Mammary epithelial cell (primary cell): ENCODE data around the gene CTAGE1.

Source experiments
- CTCF ChIP-seq, 2 donors: IDR thresholded peaks in 1 of 2; conservative IDR thresholded peaks in 1 of 2; 2 replicates each; pipeline ENCODE4 v1.5.1; 2011 to 2012; ENCODE audit warnings: inconsistent platforms in 2 of 2, low read length in 2 of 2, mild to moderate bottlenecking in 2 of 2, control low read depth in 1 of 2, low read depth in 1 of 2; ENCODE audit not compliant: insufficient read depth in 1 of 2; ENCODE audit errors: extremely low read depth in 1 of 2
- EZH2 ChIP-seq: IDR thresholded peaks from 2 replicates; pipeline ENCODE4 v1.6.1; 2012; ENCODE audit warnings: low read length, inconsistent platforms, borderline replicate concordance

DNA sequence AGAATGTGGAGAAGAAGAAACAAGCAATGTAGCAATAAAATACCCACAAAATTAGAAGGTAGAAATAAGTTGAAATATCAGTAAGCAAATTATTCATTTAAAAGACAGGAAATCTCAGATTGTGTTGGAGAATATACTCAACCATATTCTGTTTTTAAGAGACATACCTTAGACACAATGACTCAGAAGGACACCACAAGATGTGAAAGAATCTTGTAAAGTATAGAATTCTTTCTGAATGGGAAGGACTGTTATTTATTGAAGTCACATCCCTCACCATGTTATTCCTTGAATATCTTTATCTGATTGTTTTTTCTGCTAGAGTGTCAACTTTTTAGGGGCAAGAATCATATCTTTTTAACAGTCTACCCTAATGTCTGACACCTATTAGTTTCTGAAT, 50.4 kb downstream of the CTAGE1 start:
- TF ChIP-seq CTCF (conservative IDR thresholded peaks at IDR 0.05 in 1 of 2, IDR thresholded peaks at IDR 0.05 in 1 of 2; ENCODE audit: extremely low read depth in 1 of 2, insufficient read depth in 1 of 2, low read depth in 1 of 2, low read length in 2 of 2) (no peak), EZH2 (no peak)
